ENCODE data around the gene TRAK1. TPM values are rescaled to one million over a fixed set of nuclear protein-coding genes. Genes with fewer than 3 reads are reported as not detected.

Gene TRAK1
- total RNA-seq, 1 experiment from 2014 or later: 15.5 TPM

GRCh38 chr3:42149532-42149931, 58.4 kb downstream of the TRAK1 start:
- no peak for DNase-seq (ENCODE audit: extremely low read depth, low read depth)

- no peak for DNase-seq (ENCODE audit: extremely low read depth, low read depth)
These were observed 58.8 kb downstream of the TRAK1 start for GRCh38 chr3:42149975-42150374.

GRCh38 chr3:42151596-42152168, 60.5 kb downstream of the TRAK1 start:
- no peak for DNase-seq (ENCODE audit: extremely low read depth, low read depth)

GRCh38 chr3:42152193-42152592, 61.0 kb downstream of the TRAK1 start:
- DNase-seq (ENCODE audit: extremely low read depth, low read depth): no peak

- DNase-seq (ENCODE audit: extremely low read depth, low read depth): no peak
These were observed 61.9 kb downstream of the TRAK1 start for GRCh38 chr3:42153039-42153438.

GRCh38 chr3:42157540-42158538, 66.7 kb downstream of the TRAK1 start:
- DNase-seq (ENCODE audit: extremely low read depth, low read depth): no peak

GRCh38 chr3:42159147-42159546, 68.0 kb downstream of the TRAK1 start:
- no peak for DNase-seq (ENCODE audit: extremely low read depth, low read depth)

- peak; percentile 31 for DNase-seq (ENCODE audit: extremely low read depth, low read depth)
These were observed 68.7 kb downstream of the TRAK1 start for GRCh38 chr3:42159706-42160472.

GRCh38 chr3:42161050-42161935, 70.1 kb downstream of the TRAK1 start:
- no peak for DNase-seq (ENCODE audit: extremely low read depth, low read depth)

- DNase-seq (ENCODE audit: extremely low read depth, low read depth): no peak
These were observed 71.3 kb downstream of the TRAK1 start for GRCh38 chr3:42162462-42162861.

GRCh38 chr3:42163622-42164244, 72.6 kb downstream of the TRAK1 start:
- DNase-seq (ENCODE audit: extremely low read depth, low read depth): no peak

- no peak for DNase-seq (ENCODE audit: extremely low read depth, low read depth)
These were observed 73.5 kb downstream of the TRAK1 start for GRCh38 chr3:42164656-42165055.

GRCh38 chr3:42165211-42165610, 74.1 kb downstream of the TRAK1 start:
- no peak for DNase-seq (ENCODE audit: extremely low read depth, low read depth)

GRCh38 chr3:42166214-42166613, 75.1 kb downstream of the TRAK1 start:
- DNase-seq (ENCODE audit: extremely low read depth, low read depth): no peak

GRCh38 chr3:42166662-42167300, 75.6 kb downstream of the TRAK1 start:
- DNase-seq (ENCODE audit: extremely low read depth, low read depth): no peak

GRCh38 chr3:42169579-42170120, 78.5 kb downstream of the TRAK1 start:
- DNase-seq (ENCODE audit: extremely low read depth, low read depth): no peak

GRCh38 chr3:42172047-42172654, 81.0 kb downstream of the TRAK1 start:
- no peak for DNase-seq (ENCODE audit: extremely low read depth, low read depth)

- DNase-seq (ENCODE audit: extremely low read depth, low read depth): no peak
These were observed 82.2 kb downstream of the TRAK1 start for GRCh38 chr3:42173307-42173706.

All from NCI-H460 (cell line).